Fibroblast of the aortic adventitia (primary cell): ENCODE measurements around the gene LSM2. TPM values are rescaled to one million over a fixed set of nuclear protein-coding genes. Genes with fewer than 3 reads are reported as not detected.

Source experiments
- DNase-seq: peaks from one replicate; pipeline ENCODE4 v3.0.0-alpha.2; 2010; ENCODE audit warnings: low read depth
- H3K4me3 ChIP-seq: 2 replicates; pipeline ENCODE4 v1.5.1; 2011; ENCODE audit warnings: low read depth, mild to moderate bottlenecking, control low read depth, low read length, moderate library complexity
- total RNA-seq: library from RNA; depleted of rRNA; stranded (reverse); fragments of >200 nt; gene quantifications from 2 replicates; pipeline ENCODE4 v1.2.3, GENCODE V29; 2012; ENCODE audit warnings: low replicate concordance
- TF ChIP-seq, protein P1 (sequence below): IDR thresholded peaks from 2 replicates; pipeline ENCODE4 v1.5.1; 2011; ENCODE audit warnings: mild to moderate bottlenecking, low read length, control low read depth, inconsistent platforms; ENCODE audit not compliant: insufficient read depth

Gene LSM2
- total RNA-seq, 1 donor: 49.5 TPM

DNA sequence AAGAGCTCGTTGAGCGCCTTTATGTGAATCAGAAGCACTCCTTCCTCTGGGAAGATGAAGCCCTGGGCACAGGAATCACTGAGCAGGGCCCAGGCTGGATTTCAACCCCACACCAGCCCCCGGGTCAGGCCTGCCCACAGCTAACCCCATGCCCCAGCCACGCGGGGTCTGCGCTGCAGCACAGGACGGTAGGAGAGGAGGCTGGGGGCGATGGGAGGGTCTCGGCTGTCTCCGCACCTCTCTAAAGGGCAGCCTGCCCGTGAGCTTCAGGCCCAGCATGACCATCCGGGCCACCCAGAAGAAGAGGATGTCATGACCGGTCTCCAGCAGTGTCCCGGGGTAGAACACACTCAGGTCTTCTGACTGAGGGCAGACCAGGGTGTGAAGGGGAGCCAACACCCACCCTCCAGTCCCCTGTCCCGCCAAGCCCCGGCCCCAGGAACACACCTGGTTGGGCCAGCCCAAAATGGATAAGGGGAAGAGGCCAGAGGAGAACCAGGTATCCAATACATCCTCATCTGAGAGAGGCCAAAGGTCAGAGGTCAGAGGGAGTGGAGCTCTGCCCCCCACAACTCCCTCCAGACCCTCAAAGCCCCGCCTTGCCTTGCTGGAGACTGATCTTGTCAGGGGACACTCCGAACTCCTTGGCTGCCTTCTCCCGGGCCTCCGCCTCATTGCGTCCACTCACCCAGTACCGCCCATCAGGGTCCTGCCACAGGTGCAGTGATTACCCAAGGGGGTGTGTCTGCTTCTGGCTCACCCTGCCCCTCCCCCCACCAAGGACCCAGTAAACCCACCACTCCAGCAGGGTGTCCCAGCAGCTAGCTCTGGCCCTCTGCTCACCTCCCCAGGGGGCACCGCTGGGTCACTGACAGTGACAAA lies 25.3 kb downstream of the LSM2 start:
- no peak for DNase-seq
- H3K4me3 ChIP-seq: no peak overlapping the region
- TF ChIP-seq, protein P1, sequence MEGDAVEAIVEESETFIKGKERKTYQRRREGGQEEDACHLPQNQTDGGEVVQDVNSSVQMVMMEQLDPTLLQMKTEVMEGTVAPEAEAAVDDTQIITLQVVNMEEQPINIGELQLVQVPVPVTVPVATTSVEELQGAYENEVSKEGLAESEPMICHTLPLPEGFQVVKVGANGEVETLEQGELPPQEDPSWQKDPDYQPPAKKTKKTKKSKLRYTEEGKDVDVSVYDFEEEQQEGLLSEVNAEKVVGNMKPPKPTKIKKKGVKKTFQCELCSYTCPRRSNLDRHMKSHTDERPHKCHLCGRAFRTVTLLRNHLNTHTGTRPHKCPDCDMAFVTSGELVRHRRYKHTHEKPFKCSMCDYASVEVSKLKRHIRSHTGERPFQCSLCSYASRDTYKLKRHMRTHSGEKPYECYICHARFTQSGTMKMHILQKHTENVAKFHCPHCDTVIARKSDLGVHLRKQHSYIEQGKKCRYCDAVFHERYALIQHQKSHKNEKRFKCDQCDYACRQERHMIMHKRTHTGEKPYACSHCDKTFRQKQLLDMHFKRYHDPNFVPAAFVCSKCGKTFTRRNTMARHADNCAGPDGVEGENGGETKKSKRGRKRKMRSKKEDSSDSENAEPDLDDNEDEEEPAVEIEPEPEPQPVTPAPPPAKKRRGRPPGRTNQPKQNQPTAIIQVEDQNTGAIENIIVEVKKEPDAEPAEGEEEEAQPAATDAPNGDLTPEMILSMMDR: no peak

DNA sequence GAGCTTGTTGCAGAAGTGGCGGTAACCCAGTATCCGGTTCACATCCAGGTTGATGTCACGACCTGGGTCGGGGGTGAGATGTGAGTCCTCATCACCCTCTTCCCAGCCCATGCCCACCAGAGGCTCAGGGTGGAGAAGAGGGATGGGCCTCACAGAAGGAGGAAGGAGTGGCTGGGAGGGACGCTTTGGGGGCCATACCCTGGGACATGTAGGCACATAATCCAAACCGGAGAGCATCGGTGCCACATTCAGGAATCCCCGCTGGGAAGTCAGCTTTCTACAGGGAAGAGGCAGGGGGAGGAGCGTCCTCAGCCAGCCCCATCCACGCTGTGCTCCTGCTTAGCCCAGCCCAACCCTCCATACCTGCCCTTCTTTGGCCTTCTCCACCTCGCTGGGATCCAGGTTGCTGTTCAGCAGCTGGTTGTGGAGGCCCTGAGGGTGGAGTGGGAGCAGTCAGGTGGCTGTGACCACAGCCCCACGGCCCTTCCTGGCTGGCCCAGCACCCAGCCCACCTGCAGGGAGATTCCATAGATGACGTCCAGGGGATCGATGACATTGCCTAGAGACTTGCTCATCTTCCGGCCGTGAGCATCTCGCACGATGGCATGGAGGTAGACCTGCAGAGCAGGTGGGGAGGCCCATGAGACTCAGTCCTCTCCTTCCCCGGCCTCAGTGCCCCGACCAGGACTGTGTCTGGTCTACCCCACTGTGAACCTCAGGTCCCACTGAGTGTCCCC lies 26.1 kb downstream of the LSM2 start:
- TF ChIP-seq, protein P1: no peak
- H3K4me3 ChIP-seq: no peak overlapping the region
- no peak for DNase-seq

DNA sequence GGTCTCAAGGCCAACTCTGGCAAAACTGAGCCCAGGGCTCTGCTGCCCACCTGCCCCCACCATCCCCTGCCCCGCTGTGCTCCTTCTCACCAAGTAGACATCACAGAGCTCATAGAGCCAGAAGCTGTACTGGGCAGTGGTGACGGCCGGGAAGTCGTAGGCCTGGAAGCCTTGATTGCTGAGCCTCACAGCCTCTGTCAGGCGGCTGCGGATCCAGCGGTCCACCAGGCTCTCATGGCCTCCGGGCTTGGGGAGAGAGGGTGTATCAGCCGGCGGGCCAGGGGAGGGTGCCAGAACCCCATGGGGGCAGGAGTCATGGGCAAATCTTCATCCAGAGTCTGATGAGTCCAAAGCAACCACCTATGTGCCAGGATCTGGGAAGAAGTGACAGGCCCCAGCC lies 26.9 kb downstream of the LSM2 start:
- no peak overlapping the region for H3K4me3 ChIP-seq
- TF ChIP-seq, protein P1: no peak
- DNase-seq: no peak

DNA sequence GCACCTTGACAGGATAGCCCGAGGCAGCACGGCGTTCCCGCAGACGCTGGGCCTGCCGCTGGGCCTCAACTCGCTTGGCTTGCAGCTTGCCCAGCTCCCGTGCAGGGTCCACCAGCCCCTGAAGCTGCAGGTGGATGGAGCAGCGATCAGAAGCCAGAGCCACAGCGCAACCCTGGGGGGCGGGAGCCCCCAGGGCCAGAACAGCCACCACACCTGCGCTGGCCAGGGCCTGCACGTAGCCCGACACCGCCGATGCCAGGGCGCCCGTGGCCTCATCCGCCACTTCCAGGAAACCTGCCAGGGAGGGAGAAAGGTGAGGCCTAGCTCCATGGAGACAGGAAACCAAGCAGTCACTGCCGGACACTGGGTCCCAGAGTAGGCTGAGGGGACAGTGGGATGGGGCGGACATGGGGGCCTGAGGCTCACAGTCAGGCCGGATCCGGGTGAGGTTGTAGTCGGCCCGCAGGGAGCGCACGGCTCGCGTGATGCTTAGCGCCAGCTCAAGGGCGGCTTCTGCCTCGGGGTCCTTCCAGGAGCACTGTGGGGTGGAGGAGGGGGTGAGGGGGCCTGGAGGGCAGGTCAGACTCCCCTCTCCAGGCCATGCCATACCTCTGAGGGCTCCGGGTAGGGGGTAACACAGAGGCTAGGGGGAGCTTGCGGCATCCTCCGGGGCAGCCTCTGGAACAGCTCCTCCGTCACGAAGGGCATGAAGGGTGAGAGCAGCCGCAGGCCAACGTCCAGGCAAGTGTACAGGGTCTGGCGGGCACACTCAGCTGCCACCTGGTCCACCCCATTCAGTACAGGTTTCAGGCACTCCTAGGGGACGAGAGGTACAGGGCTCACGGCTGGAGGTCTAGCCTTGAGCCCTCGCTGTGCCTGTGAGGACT lies 27.5 kb downstream of the LSM2 start:
- no peak overlapping the region for H3K4me3 ChIP-seq
- DNase-seq: no peak
- TF ChIP-seq, protein P1: no peak

DNA sequence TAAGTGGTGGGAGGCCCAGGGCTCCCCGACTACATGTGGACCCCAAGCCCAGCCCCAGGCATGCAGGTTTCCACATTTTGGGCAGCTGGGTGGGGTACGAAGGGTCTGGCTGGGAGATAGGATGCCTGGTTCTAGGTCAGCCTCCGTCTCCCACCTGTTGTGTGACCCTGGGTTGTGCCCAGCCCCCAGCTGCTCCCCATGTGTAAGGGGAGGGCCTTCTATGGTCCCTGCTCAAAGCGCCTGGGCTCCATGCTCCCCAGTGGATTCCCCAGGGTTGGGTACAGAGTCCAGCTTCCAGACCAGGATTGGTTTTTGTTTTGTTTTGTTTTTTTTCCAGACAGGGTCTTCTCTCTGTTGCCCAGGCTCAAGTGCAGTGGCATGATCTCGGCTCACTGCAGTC lies 28.6 kb downstream of the LSM2 start:
- H3K4me3 ChIP-seq: no peak overlapping the region
- no peak for DNase-seq
- TF ChIP-seq, protein P1: no peak

DNA sequence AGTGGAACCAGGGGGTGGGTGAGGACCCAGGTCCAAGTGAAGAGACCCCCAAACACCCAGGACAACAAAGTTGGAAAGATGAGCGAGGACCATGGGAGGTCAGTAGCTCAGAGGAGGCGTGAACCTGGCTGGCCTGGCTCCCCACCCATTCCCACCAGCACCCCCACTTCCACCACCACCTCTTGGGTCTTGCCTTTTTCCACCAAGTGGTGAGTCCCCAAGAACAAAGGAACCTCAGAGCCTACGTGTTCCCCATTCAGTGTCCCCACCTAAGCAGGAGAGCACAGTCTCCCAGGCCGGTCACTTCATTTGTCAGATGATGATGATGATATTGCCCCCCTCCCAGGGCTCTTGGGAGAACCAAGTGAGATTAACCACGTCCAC lies 29.1 kb downstream of the LSM2 start:
- TF ChIP-seq, protein P1: no peak
- no peak overlapping the region for H3K4me3 ChIP-seq
- no peak for DNase-seq
